Measurements from ENCODE around the gene BTBD17. TPM values are rescaled to one million over a fixed set of nuclear protein-coding genes. Genes with fewer than 3 reads are reported as not detected.

The BTBD17 gene, protein sequence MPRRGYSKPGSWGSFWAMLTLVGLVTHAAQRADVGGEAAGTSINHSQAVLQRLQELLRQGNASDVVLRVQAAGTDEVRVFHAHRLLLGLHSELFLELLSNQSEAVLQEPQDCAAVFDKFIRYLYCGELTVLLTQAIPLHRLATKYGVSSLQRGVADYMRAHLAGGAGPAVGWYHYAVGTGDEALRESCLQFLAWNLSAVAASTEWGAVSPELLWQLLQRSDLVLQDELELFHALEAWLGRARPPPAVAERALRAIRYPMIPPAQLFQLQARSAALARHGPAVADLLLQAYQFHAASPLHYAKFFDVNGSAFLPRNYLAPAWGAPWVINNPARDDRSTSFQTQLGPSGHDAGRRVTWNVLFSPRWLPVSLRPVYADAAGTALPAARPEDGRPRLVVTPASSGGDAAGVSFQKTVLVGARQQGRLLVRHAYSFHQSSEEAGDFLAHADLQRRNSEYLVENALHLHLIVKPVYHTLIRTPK
- 2.7 TPM for total RNA-seq (ENCODE audit: unreplicated experiment)
- long read RNA-seq, transcript BTBD17-201 (3 exons, 1,805 nt), result major isoform, 8 of 10 reads
- long read RNA-seq, partial matches to known transcripts, result 0 of 10 reads
- long read RNA-seq, other reads (novel, unspliced or antisense), result 2 of 10 reads

DNA sequence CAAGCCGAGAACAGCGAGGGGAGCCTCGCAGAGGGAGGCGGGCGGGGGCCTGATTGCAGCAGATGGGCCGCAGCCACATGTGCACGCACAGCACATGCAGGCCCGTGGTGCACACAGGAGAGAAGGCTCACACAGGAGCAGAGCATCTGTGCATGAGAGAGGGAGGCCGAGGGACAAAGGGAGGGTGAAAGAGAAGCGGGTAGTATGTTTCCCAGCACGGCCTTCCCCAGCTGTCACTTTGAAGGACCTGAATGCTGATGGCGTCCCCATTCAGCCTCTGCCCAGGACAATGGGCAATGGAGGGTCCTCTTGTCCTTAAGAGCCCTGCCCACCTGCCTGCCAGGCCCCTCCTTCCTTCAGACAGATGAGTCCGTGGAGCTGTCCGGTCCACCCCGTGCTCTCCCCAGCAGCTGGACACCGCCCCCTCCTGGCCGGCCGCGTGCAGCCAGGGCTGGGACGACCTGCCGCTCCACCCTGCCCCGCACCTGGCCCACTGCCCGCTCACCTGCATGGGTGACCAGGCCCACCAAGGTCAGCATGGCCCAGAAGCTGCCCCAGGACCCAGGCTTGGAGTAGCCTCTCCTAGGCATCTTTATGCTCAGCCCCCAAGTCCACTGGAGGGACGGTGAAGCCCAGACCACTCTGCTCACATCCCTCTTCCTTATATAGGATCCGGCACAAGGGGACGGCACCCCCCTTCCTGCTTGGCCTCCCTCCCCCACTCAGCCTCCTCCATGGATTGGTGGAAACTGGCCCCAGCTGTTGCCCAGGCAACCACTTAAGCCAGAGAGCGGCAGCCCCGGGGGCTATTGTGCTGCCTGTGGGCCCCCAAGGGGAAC is at the start of gene BTBD17:
Gene BTBD17 (minus strand): TSS at position 639 of the 839 bp plus-strand sequence. CDS start 49 bp downstream, at position 590.
- Mint-ChIP-seq H3K27me3 (ENCODE audit: unreplicated experiment) (peaks cover 20% of the 10 kb centered on the region), H3K4me1 (ENCODE audit: unreplicated experiment) (peaks cover 16% of the 10 kb centered on the region), H3K36me3 (ENCODE audit: low read depth, unreplicated experiment) (peaks cover 5% of the 10 kb centered on the region), H3K9me3 (ENCODE audit: unreplicated experiment) (no peaks in the 10 kb centered on the region), H3K27ac (ENCODE audit: unreplicated experiment) (peak within 1 kb of the TSS; percentile 42), H3K4me3 (ENCODE audit: unreplicated experiment) (peak within 1 kb of the TSS; percentile 51)
- peak; percentile 69 for TF ChIP-seq CTCF (IDR thresholded peaks at IDR 0.05; ENCODE audit: unreplicated experiment)
- DNase-seq (ENCODE audit: low spot score), result peak; percentile 81

GRCh38 chr17:74410001-74410443 is 48.4 kb upstream of the BTBD17 start:
- H3K36me3 Mint-ChIP-seq (ENCODE audit: low read depth, unreplicated experiment), result no peaks in the 10 kb centered on the region
- TF ChIP-seq CTCF (IDR thresholded peaks at IDR 0.05; ENCODE audit: unreplicated experiment), result no peak
- DNase-seq (ENCODE audit: low spot score), result no peak
- peaks cover 7% of the 10 kb centered on the region for H3K4me1 Mint-ChIP-seq (ENCODE audit: unreplicated experiment)
- H3K9me3 Mint-ChIP-seq (ENCODE audit: unreplicated experiment), result no peaks in the 10 kb centered on the region
- H3K4me3 Mint-ChIP-seq (ENCODE audit: unreplicated experiment), result no peak overlapping the region
- no peak overlapping the region for H3K27ac Mint-ChIP-seq (ENCODE audit: unreplicated experiment)
- H3K27me3 Mint-ChIP-seq (ENCODE audit: unreplicated experiment), result peaks cover 9% of the 10 kb centered on the region

GRCh38 chr17:74408815-74409214 is 47.1 kb upstream of the BTBD17 start:
- no peaks in the 10 kb centered on the region for H3K36me3 Mint-ChIP-seq (ENCODE audit: low read depth, unreplicated experiment)
- H3K4me1 Mint-ChIP-seq (ENCODE audit: unreplicated experiment), result peaks cover 13% of the 10 kb centered on the region
- no peaks in the 10 kb centered on the region for H3K9me3 Mint-ChIP-seq (ENCODE audit: unreplicated experiment)

DNA sequence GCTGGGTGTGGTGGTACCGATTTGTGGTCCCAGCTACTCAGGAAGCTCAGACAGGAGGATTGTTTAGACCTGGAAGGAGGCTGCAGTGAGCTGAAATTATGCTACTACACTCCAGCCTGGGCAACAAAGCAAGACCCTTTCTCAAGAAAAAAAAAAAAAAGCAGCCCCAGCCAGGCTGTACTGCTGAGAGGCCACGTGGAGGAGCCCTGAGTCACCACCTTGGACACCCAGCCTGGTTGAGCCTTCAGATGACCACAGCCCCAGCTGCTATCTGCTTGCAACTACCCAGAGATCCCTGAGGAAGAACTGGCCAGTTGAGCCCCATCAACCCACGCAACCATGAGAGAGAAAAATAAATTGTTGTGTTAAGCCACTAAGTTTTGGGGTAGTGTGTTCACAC is 46.6 kb upstream of the BTBD17 start:
- peaks cover 18% of the 10 kb centered on the region for H3K4me1 Mint-ChIP-seq (ENCODE audit: unreplicated experiment)
- TF ChIP-seq CTCF (IDR thresholded peaks at IDR 0.05; ENCODE audit: unreplicated experiment), result no peak
- no peaks in the 10 kb centered on the region for H3K9me3 Mint-ChIP-seq (ENCODE audit: unreplicated experiment)
- no peak overlapping the region for H3K4me3 Mint-ChIP-seq (ENCODE audit: unreplicated experiment)
- no peak overlapping the region for H3K27ac Mint-ChIP-seq (ENCODE audit: unreplicated experiment)
- H3K36me3 Mint-ChIP-seq (ENCODE audit: low read depth, unreplicated experiment), result no peaks in the 10 kb centered on the region
- peaks cover 7% of the 10 kb centered on the region for H3K27me3 Mint-ChIP-seq (ENCODE audit: unreplicated experiment)
- no peak for DNase-seq (ENCODE audit: low spot score)

More at GRCh38 chr17:74408815-74409214, 47.1 kb upstream of the BTBD17 start:
- no peak for TF ChIP-seq CTCF (IDR thresholded peaks at IDR 0.05; ENCODE audit: unreplicated experiment)
- Mint-ChIP-seq H3K27me3 (ENCODE audit: unreplicated experiment) (peaks cover 9% of the 10 kb centered on the region), H3K4me3 (ENCODE audit: unreplicated experiment) (no peak overlapping the region), H3K27ac (ENCODE audit: unreplicated experiment) (no peak overlapping the region)
- no peak for DNase-seq (ENCODE audit: low spot score)
